GM19193 (cell line): ENCODE measurements around the gene RPL14.

Experiments
- POLR2A ChIP-seq: IDR thresholded peaks from 4 replicates; pipeline ENCODE4 v1.6.1; 2011; ENCODE audit not compliant: insufficient read depth, insufficient read length; ENCODE audit errors: extremely low read depth

RPL14 gene

DNA sequence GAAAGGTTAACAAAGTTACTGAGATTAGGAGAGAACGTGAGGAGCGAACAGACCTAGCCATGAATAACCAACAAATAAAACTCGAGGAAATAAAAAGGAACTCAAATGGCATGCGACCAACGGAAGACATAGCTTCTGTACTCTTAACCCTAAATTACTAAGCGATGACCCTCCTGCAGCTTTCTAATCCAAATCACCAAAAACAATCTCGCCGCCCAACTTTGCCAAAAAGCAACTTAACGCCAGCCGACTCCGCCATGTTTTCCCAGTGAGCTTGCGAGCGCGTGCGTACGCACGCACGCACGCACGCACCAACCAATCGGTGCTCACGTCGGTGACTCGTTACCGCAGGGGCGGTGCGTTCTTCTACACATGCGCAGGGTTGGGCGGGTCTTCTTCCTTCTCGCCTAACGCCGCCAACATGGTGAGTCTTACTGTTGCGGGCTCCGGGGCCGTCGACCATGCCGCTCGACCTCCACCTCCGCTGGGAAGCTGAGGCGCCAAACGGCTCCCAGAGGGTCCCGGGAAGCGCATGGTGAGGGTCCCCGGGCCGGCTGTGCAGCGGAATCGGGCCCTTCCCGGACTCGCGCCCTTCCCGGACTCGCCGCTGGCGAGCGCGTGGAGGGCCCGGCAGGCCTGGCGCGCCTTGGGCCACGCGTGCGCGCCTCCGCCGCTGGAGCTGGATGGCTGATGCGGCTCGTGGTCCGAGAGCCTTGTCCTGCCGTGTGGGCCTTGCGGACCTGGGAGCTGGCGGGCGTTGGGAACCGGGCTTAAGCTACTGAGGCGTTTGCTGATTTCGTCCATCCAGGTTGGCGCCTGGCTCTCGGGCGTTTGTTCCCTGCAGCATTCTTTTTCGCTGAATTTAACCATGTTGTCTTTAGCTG is at the start of gene RPL14:
TSS of gene RPL14 (plus strand) at position 400 of the 884 bp plus-strand sequence. CDS start at position 533, 133 bp downstream.
- peak; percentile 99 for TF ChIP-seq POLR2A

DNA sequence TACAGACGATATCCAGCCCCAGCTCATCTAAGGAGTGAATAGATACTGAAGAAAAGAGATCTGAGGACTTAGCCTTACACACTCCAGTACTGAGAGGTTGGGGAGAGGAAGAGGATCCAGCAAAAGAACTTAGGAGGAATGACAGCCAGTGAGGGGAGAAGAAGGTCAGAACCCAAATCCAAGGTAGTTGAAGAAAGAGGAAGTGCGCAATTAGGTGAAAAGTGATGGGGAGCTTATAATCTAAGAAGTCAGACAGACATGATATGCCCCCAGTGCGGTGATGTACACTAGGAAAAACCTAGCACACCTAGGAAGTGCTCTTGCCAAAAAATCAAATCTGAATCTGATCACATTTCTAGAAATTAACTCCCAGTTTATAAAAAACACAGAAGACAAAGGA is 49.5 kb upstream of the RPL14 start:
- TF ChIP-seq POLR2A, result no peak

DNA sequence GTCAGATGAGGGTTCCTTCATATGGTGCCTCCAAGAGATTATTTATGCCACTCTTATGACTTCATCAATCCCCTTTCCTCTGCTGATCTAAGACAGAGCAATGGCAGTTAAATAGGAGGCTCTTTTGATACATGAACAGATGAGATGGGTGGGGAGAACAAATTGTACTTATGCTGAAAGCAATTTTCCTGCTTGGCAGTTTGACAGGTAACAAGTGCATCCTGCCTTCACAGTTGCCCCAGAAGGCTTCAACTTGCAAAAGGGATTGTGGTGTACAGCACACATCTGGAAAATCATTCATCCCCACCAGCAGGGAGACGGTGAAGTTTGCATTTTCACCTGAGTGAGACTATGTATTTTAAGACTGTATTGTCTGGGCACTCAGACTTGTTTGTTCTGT is 42.9 kb upstream of the RPL14 start:
- TF ChIP-seq POLR2A, result no peak

DNA sequence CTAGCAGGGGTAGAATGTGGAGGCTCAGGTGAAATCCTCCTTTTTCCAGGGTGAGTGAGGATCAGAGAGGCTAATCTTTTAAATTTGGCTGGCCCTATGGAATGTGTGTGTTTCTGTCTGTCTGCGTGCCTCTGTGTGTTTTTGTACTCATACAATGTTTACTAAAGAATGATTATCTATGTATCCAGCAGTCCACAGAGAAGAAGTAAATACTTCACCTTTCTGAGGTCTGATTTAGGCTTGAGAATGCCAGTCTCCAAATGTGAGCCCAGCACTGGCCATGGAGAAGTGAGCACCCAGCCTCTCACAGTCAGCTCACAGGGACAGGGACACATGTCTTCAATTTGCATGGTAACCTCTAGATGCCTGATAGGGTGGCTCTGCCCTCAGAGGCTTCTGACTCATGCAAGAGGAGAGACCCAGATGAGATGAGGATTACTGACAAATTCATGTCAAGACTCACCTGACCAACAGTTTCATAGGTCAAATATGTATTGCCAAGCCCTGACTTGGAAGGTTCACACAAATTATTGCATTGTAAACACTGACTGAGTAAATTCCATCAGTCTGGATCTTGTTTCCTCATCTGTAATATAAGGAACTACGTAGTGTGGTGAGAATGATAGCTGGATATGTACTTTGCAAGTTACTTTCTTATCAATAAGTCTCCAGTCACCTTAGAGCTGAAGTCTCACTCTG is 39.1 kb upstream of the RPL14 start:
- no peak for TF ChIP-seq POLR2A

DNA sequence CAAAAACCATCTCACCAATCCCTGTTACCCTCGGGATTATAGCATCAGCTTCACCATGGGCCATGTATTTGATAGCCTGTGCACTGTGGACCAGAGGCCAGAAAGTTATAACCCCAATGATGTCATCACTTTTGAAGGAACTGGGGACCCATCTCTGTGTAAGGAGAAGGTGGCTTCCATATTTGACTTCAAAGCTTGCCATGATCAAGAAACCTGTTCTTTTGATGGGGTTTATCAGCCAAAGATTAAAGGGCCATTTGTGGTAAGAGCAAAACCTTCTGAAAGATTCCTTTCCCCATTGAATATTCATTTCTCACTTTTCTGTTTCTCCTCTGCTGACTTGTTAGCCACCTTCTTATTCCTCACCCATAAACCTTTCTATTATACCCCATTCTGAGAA is 34.3 kb upstream of the RPL14 start:
- no peak for TF ChIP-seq POLR2A

DNA sequence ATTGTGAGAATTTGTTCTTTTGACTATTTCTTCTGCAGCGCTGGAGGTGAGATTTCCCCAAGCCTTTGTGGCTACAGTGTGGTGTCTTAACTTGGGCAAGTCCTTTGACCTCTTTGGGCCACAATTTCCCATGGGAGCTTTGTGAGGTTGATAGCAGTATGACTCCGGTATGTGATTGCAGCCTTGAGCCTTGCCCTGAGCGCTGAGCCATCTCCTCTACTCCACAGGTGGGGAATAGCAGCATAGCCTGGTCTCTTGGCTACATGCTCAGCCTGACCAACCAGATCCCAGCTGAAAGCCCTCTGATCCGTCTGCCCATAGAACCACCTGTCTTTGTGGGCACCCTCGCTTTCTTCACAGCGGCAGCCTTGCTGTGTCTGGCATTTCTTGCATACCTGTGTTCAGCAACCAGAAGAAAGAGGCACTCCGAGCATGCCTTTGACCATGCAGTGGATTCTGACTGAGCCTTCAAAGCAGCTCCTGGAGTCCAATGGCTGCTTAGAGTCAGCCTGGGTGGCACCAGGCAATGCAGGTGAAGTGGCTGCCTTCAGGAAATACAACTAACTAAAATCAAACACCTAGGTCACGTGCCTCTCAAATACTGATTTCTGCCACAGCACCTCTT is 30.0 kb upstream of the RPL14 start:
- TF ChIP-seq POLR2A, result no peak

DNA sequence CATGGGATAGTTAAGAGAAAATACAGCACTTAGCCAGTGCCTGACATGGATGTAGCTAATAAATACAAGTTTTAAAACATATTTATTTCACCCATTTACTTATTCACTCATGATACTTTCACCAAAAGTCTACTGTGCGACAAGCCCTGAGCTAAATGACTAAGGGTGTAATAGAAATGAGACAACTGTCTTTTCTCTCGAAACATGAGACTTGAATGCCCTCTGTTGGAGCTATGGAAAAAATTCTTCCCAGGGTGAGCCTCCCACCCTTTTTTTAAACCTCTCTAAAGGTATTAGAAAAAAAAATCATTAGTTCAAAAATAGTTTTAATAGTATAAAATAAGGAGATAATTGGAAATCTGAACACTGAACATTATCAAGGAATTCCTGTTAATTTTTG is 24.3 kb upstream of the RPL14 start:
- no peak for TF ChIP-seq POLR2A

DNA sequence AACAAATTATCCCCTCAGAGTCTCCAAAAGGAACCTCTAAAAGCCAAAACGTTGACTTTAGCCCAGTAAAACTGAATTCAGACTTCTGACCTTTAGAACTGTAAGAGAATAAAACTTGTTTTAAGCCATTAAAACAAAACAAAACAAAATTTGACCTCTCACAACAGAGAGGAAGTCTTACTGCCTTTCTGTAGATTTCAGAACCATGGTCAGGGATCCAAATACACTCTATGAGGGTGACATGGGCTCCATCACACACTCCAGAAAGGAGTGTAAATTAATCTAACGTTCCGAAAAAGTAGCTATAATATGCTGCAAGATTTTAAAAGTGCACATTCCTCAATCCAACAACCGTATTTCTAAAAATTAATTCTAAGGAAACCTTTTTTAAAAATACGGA is 19.2 kb upstream of the RPL14 start:
- no peak for TF ChIP-seq POLR2A

DNA sequence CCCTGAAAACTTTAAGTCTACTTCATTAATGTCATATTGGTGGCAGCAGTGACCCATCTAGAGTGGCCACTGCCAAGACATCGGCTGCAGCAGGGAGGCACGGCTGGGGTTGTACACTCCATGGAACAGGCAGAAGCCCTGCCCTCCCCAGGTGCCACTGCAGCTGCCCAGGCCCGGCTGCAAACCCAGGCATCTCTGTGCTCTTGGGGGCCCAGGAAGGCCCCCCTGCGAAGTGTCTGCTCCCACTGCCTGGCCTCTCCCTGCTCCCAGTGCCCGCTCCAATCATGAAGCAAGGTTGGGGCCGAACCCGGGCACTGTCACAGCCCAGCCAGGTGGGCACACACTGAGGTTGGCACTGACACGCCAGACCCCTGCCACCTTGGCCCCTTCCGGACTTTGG is 12.1 kb upstream of the RPL14 start:
- TF ChIP-seq POLR2A, result no peak

DNA sequence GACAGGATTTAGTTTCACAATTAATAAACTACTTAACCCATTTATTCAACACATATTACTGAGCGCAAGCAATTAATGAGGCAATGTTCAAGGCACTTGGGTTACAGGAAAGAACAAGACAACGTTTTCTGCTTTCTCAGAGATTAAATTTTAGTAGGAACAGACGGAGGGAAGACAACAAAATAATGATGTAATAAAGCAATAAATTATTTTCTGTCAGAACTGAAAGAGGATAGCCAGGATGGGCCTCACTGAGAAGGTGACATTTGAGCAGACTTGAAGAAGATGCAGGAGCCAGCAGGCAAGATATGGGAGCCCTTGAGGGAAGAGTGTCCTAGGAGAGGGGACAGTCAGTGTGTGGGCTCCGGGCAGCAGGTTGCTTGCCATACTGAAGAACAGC is 11.3 kb upstream of the RPL14 start:
- no peak for TF ChIP-seq POLR2A

DNA sequence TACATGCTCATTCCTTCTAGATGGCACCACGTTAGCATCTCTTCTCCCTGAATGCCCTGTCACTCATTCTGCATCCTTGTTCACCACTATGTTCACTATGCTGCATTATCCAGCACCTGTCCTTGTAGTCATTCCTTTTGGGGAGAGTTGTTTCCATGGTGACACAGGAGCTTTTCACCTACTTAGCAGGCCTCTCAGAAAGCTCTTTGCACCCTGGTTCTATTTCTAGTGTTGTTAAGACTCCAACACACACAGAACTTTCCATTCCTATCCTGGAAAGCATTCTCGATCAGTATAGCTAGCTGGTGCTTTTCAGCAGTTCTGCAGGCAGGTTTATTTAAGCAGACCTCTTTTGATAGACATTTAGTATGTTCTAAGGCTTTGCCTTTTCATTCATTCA is 6.7 kb upstream of the RPL14 start:
- TF ChIP-seq POLR2A, result no peak

DNA sequence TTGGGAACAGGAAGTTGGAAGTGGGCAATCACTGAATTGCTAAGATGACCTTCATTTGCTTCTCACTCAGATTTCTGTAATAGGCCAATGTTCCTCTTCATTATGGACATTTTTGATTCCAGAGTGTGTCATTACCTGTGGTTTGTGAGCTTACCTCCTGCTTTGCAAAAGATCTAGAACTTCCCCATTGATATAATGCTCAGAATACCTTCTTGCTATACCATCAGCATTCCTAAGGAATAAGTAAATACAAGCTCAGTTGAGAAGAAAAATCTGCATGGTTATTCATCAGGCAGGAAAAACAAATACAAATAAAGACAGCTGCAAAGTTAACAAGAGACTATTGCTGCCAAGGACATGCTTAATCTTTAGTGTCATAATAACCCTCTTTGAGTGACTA is 5.6 kb upstream of the RPL14 start:
- TF ChIP-seq POLR2A, result no peak

DNA sequence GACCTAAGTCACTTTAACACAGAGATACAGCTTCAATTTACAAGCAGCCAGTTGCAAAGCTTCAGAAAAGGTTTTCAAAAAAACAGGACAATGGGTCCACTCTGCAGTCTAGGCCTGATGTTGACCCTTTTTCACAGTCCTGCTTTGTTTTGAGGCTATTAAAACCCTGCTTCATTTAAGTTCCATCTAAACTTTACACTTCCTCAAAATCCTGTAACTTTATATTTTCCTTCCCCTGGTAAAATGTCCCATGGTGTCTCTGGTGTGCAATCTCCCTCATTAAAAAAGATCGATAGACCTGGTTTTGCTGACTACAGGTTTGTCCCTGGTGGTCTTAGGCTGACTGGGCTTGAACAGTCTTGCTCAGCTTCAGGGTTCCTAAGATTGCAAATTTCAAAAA is 5.1 kb upstream of the RPL14 start:
- TF ChIP-seq POLR2A, result no peak

DNA sequence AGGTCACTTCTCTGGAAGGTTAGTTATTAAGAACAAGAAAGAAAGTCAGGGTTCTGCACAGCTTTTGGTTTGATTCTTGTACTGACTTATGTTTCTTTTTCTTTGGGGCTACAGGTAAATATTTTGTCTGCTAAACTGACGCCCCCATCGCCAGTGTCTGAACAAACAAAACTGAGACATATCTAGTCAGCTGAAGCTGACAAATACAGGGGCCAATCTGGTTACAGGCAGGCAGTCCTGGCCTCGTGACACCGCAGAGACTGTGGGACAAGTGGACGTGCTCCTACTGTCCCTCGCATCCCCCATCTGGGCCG is 4.6 kb upstream of the RPL14 start:
- TF ChIP-seq POLR2A, result no peak

DNA sequence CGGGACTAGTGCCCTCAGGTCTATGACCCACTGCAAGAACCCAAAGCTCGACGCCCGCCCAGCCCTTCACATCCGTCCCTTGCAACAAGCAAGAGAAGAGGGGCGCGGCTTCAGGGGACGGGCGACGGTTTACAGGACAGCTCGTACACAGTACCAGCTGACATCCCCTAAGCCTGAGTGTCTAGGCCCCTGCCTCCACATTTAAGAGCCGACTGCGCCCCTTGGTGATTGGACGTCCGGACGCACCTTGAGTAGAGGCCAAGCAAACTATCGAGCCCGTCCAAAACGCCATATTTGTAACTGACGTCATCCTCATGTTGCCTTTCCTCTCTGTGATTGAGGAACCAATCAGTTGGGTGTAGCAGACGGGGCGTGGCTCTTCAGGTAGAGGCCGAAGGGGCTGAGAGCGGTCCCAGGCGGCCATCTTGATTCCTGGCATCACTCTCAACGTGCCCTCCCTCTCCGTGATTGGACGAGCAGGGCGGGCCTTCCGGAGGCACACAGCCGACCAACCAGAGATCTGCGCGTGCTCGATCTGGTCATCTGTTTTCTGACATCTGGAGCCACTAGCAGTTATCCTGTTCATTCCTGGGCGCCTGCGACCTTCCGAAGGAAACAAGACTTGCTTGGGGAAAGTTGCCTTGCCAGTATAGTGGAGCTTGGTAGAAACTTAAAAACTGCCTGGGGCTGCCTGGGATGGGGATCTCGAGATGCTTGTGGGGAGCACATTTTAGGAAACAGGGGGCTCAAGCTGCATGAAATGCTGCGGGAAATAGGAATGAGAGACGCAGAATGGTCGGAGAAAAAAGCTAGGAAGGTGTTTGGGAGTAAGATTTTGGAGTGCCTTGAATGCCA is 4.0 kb upstream of the RPL14 start:
- TF ChIP-seq POLR2A, result peak; percentile 81
